ENCODE measurements around the gene LVRN. TPM values are rescaled to one million over a fixed set of nuclear protein-coding genes. Genes with fewer than 3 reads are reported as not detected.

The LVRN gene
- total RNA-seq, 1 experiment from 2014 or later = 1.9 TPM

GRCh38 chr5:115995351-115995750 is 33.1 kb downstream of the LVRN start:
- H2AFZ ChIP-seq (ENCODE audit: low read depth, low read length, poor library complexity, severe bottlenecking) = no peak overlapping the region
- H3K36me3 ChIP-seq (ENCODE audit: control insufficient read depth in 1 of 2, insufficient read depth in 2 of 2, low read length in 2 of 2) = no peaks in the 10 kb centered on the region
- no peaks in the 10 kb centered on the region for H4K20me1 ChIP-seq (ENCODE audit: insufficient read depth)
- no peaks in the 10 kb centered on the region for H3K79me2 ChIP-seq (ENCODE audit: insufficient read depth, low read length)
- DNase-seq (ENCODE audit: low read depth, low spot score) = no peak
- no peaks in the 10 kb centered on the region for H3K9me3 ChIP-seq (ENCODE audit: control insufficient read depth in 1 of 2, insufficient read depth in 1 of 2, low read depth in 1 of 2, low read length in 2 of 2)
- H3K9me2 ChIP-seq (ENCODE audit: insufficient read depth) = no peaks in the 10 kb centered on the region
- no TSS peak for BruUV-seq (replicated peaks)
- H3K4me3 ChIP-seq (replicated peaks in 1 of 2; ENCODE audit: low read depth in 1 of 2, low read length in 2 of 2) = no peak overlapping the region
- H3K4me2 ChIP-seq (ENCODE audit: low read length) = no peak overlapping the region
- RAD21 ChIA-PET (ENCODE audit: low non-redundant PET in 1 of 2, low total read pairs in 2 of 2, uncharacterized antibody in 2 of 2, unreplicated experiment in 2 of 2) = no interaction called here
- no peak for TF ChIP-seq YY1 (IDR thresholded peaks at IDR 0.05; ENCODE audit: extremely low read depth, insufficient replicate concordance, low read depth, low read length)
- TF ChIP-seq EZH2phosphoT487 (IDR thresholded peaks at IDR 0.05; ENCODE audit: borderline replicate concordance) = no peak
- TF ChIP-seq ZFX (IDR thresholded peaks at IDR 0.05) = no peak
- no peak for TF ChIP-seq CTCF (IDR thresholded peaks at IDR 0.05 in 2 of 3, conservative IDR thresholded peaks at IDR 0.05 in 1 of 3; ENCODE audit: borderline replicate concordance in 1 of 3, insufficient read depth in 1 of 3, low read depth in 2 of 3, low read length in 2 of 3)
- TF ChIP-seq REST (IDR thresholded peaks at IDR 0.05; ENCODE audit: low read depth) = no peak
- TF ChIP-seq EZH2 (IDR thresholded peaks at IDR 0.05) = no peak
- no peak for TF ChIP-seq EGR1 (IDR thresholded peaks at IDR 0.05; ENCODE audit: low read depth)
- no peak for TF ChIP-seq CEBPB (IDR thresholded peaks at IDR 0.05; ENCODE audit: low read depth)
- POLR2A ChIA-PET = no interaction called here
- H3K4me1 ChIP-seq (ENCODE audit: control insufficient read depth in 1 of 2, insufficient read depth in 2 of 2, low read length in 2 of 2) = no peaks in the 10 kb centered on the region
- no peak overlapping the region for H3K27ac ChIP-seq (ENCODE audit: low read depth, low read length)
- intact Hi-C loops (cut with micrococcal nuclease) = no loop called here
- no peaks in the 10 kb centered on the region for H3K27me3 ChIP-seq (ENCODE audit: insufficient read depth, low read length)
- ATAC-seq = no peak
- CTCF ChIA-PET = no interaction called here
- no peak overlapping the region for H3K9ac ChIP-seq (ENCODE audit: low read length)

All from HCT116 (cell line).